BE2C (cell line): ENCODE results near the gene BSN.

Experiments
- DNase-seq: peaks from one replicate; pipeline ENCODE4 v3.0.0-alpha.2; 2020
- H3K27me3 ChIP-seq: fragments of 250-450 bp; sonication (Bioruptor Pico); 2 replicates; pipeline ENCODE4 v1.5.1; 2020; ENCODE audit warnings: mild to moderate bottlenecking
- H3K36me3 ChIP-seq: fragments of 250-450 bp; sonication (Bioruptor Pico); 2 replicates; pipeline ENCODE4 v1.5.1; 2020; ENCODE audit warnings: mild to moderate bottlenecking
- H3K4me1 ChIP-seq: fragments of 250-450 bp; sonication (Bioruptor Pico); 2 replicates; pipeline ENCODE4 v1.5.1; 2020
- H3K4me3 ChIP-seq: 2 replicates; pipeline ENCODE4 v1.5.1; 2011; ENCODE audit warnings: low read depth, low read length
- H3K9me3 ChIP-seq: fragments of 250-450 bp; sonication (Bioruptor Pico); 2 replicates; pipeline ENCODE4 v1.5.1; 2020
- CTCF ChIP-seq: IDR thresholded peaks from 2 replicates; pipeline ENCODE4 v1.5.1; 2012; ENCODE audit warnings: mild to moderate bottlenecking, low read depth, low read length

Gene BSN

GRCh38 chr3:49673715-49674496 is 119.6 kb downstream of the BSN start, which contains the start of gene APEH:
APEH (plus strand) TSS chr3:49674351; CDS start chr3:49674402, 51 bp downstream.
- 0 out of 2 replicates have a peak, but pooled peaks cover 3% of the 10 kb centered on the region for H3K4me1 ChIP-seq
- peak; percentile 95 for DNase-seq
- no peaks in the 10 kb centered on the region for H3K27me3 ChIP-seq
- no peak for TF ChIP-seq CTCF
- no peaks in the 10 kb centered on the region for H3K9me3 ChIP-seq
- peak within 1 kb of the TSS; percentile 60 for H3K4me3 ChIP-seq
- no peaks in the 10 kb centered on the region for H3K36me3 ChIP-seq

- DNase-seq: no peak
- peak overlapping the region; percentile 60 for H3K4me3 ChIP-seq
- no peaks in the 10 kb centered on the region for H3K36me3 ChIP-seq
- no peak for TF ChIP-seq CTCF
- no peaks in the 10 kb centered on the region for H3K27me3 ChIP-seq
- 0 out of 2 replicates have a peak, but pooled peaks cover 3% of the 10 kb centered on the region for H3K4me1 ChIP-seq
- no peaks in the 10 kb centered on the region for H3K9me3 ChIP-seq
These were observed 120.3 kb downstream of the BSN start for GRCh38 chr3:49674497-49674983.

GRCh38 chr3:49675912-49676311 is 121.6 kb downstream of the BSN start:
- DNase-seq: no peak
- no peaks in the 10 kb centered on the region for H3K9me3 ChIP-seq
- no peaks in the 10 kb centered on the region for H3K27me3 ChIP-seq
- 0 out of 2 replicates have a peak, but pooled peaks cover 3% of the 10 kb centered on the region for H3K4me1 ChIP-seq
- no peak for TF ChIP-seq CTCF
- H3K36me3 ChIP-seq: no peaks in the 10 kb centered on the region
- H3K4me3 ChIP-seq: no peak overlapping the region

- H3K27me3 ChIP-seq: no peaks in the 10 kb centered on the region
- H3K36me3 ChIP-seq: no peaks in the 10 kb centered on the region
- H3K4me1 ChIP-seq: no peaks in the 10 kb centered on the region
- TF ChIP-seq CTCF: no peak
- H3K4me3 ChIP-seq: no peak overlapping the region
- H3K9me3 ChIP-seq: no peaks in the 10 kb centered on the region
- no peak for DNase-seq
These were observed 126.4 kb downstream of the BSN start for GRCh38 chr3:49680493-49681231.

- H3K9me3 ChIP-seq: no peaks in the 10 kb centered on the region
- no peaks in the 10 kb centered on the region for H3K4me1 ChIP-seq
- H3K36me3 ChIP-seq: no peaks in the 10 kb centered on the region
- no peak overlapping the region for H3K4me3 ChIP-seq
- H3K27me3 ChIP-seq: no peaks in the 10 kb centered on the region
- no peak for TF ChIP-seq CTCF
- DNase-seq: no peak
These were observed 126.9 kb downstream of the BSN start for GRCh38 chr3:49681232-49681522.

GRCh38 chr3:49681543-49681942 is 127.3 kb downstream of the BSN start:
- Histone ChIP-seq H3K4me3 (no peak overlapping the region), H3K4me1 (no peaks in the 10 kb centered on the region), H3K27me3 (no peaks in the 10 kb centered on the region), H3K36me3 (no peaks in the 10 kb centered on the region), H3K9me3 (no peaks in the 10 kb centered on the region)
- TF ChIP-seq CTCF: no peak
- DNase-seq: no peak
